ENCODE data around the gene FAM241A. TPM values are rescaled to one million over a fixed set of nuclear protein-coding genes. Genes with fewer than 3 reads are reported as not detected.

The FAM241A gene
- total and polyA plus RNA-seq, 9 of the 15 experiments (the other 6 are each of a cell fraction or from before 2014, with no cell fraction given): 2.3 to 8.5 (median 5.3) TPM

- TF ChIP-seq AFF4 (CRISPR knock-in tag; IDR thresholded peaks at IDR 0.05): peak; percentile 82
- no peak for TF ChIP-seq XRCC4 (IDR thresholded peaks at IDR 0.05; ENCODE audit: extremely low read depth, insufficient read depth, insufficient read length)
- no peak for TF ChIP-seq HEY1 (CRISPR knock-in tag; IDR thresholded peaks at IDR 0.05; ENCODE audit: borderline replicate concordance)
- TF ChIP-seq ZFP30 (CRISPR knock-in tag; IDR thresholded peaks at IDR 0.05; ENCODE audit: borderline replicate concordance): no peak
- no peak for TF ChIP-seq SIRT6 (IDR thresholded peaks at IDR 0.05; ENCODE audit: low read depth, low read length)
- TF ChIP-seq ZNF165 (CRISPR knock-in tag; IDR thresholded peaks at IDR 0.05; ENCODE audit: borderline replicate concordance): no peak
- TF ChIP-seq CHD2 (IDR thresholded peaks at IDR 0.05; ENCODE audit: low read depth, low read length): 0 out of 2 replicates have a peak, but pooled peaks have one; percentile 16
- no peak for TF ChIP-seq DMBX1 (CRISPR knock-in tag; IDR thresholded peaks at IDR 0.05; ENCODE audit: borderline replicate concordance)
- TF ChIP-seq PPARD (CRISPR knock-in tag; IDR thresholded peaks at IDR 0.05): no peak
- no peak for TF ChIP-seq KLF13 (tag; IDR thresholded peaks at IDR 0.05; ENCODE audit: borderline replicate concordance, low read depth)
- TF ChIP-seq MYBL2 (IDR thresholded peaks at IDR 0.05; ENCODE audit: low read depth): no peak
- TF ChIP-seq MYBL2 (CRISPR knock-in tag; IDR thresholded peaks at IDR 0.05; ENCODE audit: borderline replicate concordance): no peak
- no peak for TF ChIP-seq POU5F1 (IDR thresholded peaks at IDR 0.05; ENCODE audit: borderline replicate concordance, low read depth, low read length, partially characterized antibody)
- TF ChIP-seq SMAD4 (CRISPR knock-in tag; conservative IDR thresholded peaks at IDR 0.05): peak; percentile 88; the same call in 1 of the 2 replicates
- TF ChIP-seq ZC3H11A (IDR thresholded peaks at IDR 0.05; ENCODE audit: low read depth, low read length): no peak
- TF ChIP-seq ASH1L (IDR thresholded peaks at IDR 0.05; ENCODE audit: borderline replicate concordance, low read depth, partially characterized antibody): no peak
- TF ChIP-seq KHSRP (IDR thresholded peaks at IDR 0.05): no peak
- TF ChIP-seq FOXP1 (CRISPR knock-in tag; IDR thresholded peaks at IDR 0.05): no peak
- TF ChIP-seq U2AF2 (optimal IDR thresholded peaks at IDR 0.05; ENCODE audit: low read depth, low read length): no peak
- TF ChIP-seq POLR3A (IDR thresholded peaks at IDR 0.05; ENCODE audit: borderline replicate concordance, extremely low read depth, insufficient read depth, insufficient read length): no peak
- 0 out of 2 replicates have a peak, but pooled peaks have one; percentile 28 for TF ChIP-seq DPF2 (IDR thresholded peaks at IDR 0.05)
- TF ChIP-seq SP2 (IDR thresholded peaks at IDR 0.05; ENCODE audit: extremely low read depth, low read depth, low read length, poor library complexity, severe bottlenecking): no peak
- no peak for TF ChIP-seq NR2C2 (CRISPR knock-in tag; IDR thresholded peaks at IDR 0.05)
- TF ChIP-seq NR2C2 (tag; IDR thresholded peaks at IDR 0.05): peak; percentile 89
- no peak for TF ChIP-seq HOXB6 (CRISPR knock-in tag; IDR thresholded peaks at IDR 0.05; ENCODE audit: borderline replicate concordance)
- TF ChIP-seq MAZ (CRISPR knock-in tag; conservative IDR thresholded peaks at IDR 0.05 in 1 of 2, IDR thresholded peaks at IDR 0.05 in 1 of 2): no peak; a peak in 1 of 4 replicates
Measured at GRCh38 chr4:112145790-112146501, 692 bp downstream of the FAM241A start (continued).

Measured in K562 (cell line).